Measurements from ENCODE around the gene EFNA4. TPM values are rescaled to one million over a fixed set of nuclear protein-coding genes. Genes with fewer than 3 reads are reported as not detected.

EFNA4 gene
- total and polyA plus RNA-seq, 2 of the 8 experiments (the other 6 are each of a cell fraction or from before 2014, with no cell fraction given), result 21.9 to 23.9 TPM

GRCh38 chr1:155026588-155026987 is 37.0 kb upstream of the EFNA4 start:
- WGBS, 2 experiments (ENCODE audit: extremely low coverage in 1 of 2, insufficient coverage in 1 of 2, insufficient read length in 1 of 2, insufficient replicate concordance in 2 of 2, low coverage in 1 of 2, low lambda C conversion rate in 2 of 2, missing lambda C conversion rate in 1 of 2), result 95% methylated on average over 6 of the region's 6 CpGs; no CpG with 5 or more reads in 1 of the 2 experiments
- Histone ChIP-seq H3K4me3 (ENCODE audit: extremely low read depth in 1 of 4, insufficient read depth in 2 of 4, low read depth in 3 of 4, low read length in 4 of 4) (no peak overlapping the region), H3K23ac (ENCODE audit: insufficient read length) (no peak overlapping the region), H3K36me3 (ENCODE audit: control insufficient read depth in 2 of 4, insufficient read depth in 4 of 4, low read length in 3 of 4) (no peaks in the 10 kb centered on the region), H2BK12ac (ENCODE audit: low read depth, low read length) (no peak overlapping the region), H4K91ac (replicated peaks; ENCODE audit: insufficient read length, low read length) (no peak overlapping the region), H3K79me2 (ENCODE audit: control insufficient read depth in 1 of 2, insufficient read depth in 2 of 2, low read length in 2 of 2) (no peaks in the 10 kb centered on the region), H3K56ac (replicated peaks; ENCODE audit: insufficient read length, low read depth, low read length) (no peak overlapping the region), H4K5ac (ENCODE audit: insufficient read length, low read depth, low read length) (no peak overlapping the region), H3K27ac (ENCODE audit: low read depth, low read length) (no peak overlapping the region), H3K23me2 (ENCODE audit: low read depth, low read length) (no peaks in the 10 kb centered on the region), H2AK5ac (ENCODE audit: low read depth, low read length) (no peak overlapping the region), H2BK120ac (replicated peaks; ENCODE audit: low read depth, low read length) (no peak overlapping the region), H3K4me2 (ENCODE audit: insufficient read depth in 1 of 2, low read depth in 2 of 2, low read length in 2 of 2) (no peak overlapping the region), H3K79me1 (ENCODE audit: low read depth, low read length) (no peaks in the 10 kb centered on the region), H2BK20ac (ENCODE audit: low read length) (no peak overlapping the region), H4K8ac (ENCODE audit: extremely low read depth, insufficient read depth, low read length) (no peak overlapping the region), H2BK5ac (ENCODE audit: low read depth, low read length) (no peak overlapping the region), H3K18ac (ENCODE audit: extremely low read depth, low read length) (no peak overlapping the region), H2AFZ (ENCODE audit: low read length) (no peak overlapping the region), H3K9ac (replicated peaks in 1 of 4; ENCODE audit: extremely low read depth in 1 of 4, low read depth in 3 of 4, low read length in 3 of 4) (no peak overlapping the region), H3K14ac (ENCODE audit: insufficient read length) (no peak overlapping the region), H4K20me1 (replicated peaks in 1 of 2; ENCODE audit: control insufficient read depth in 1 of 2, insufficient read depth in 2 of 2, low read length in 2 of 2) (no peaks in the 10 kb centered on the region), H3K4me1 (replicated peaks in 1 of 4; ENCODE audit: control insufficient read depth in 3 of 4, insufficient read depth in 4 of 4, low read length in 3 of 4) (peaks cover 0 to 5% (median 0%) of the 10 kb centered on the region in 4 experiments; a peak in 2 of 7 replicates), H3K9me3 (ENCODE audit: insufficient read depth in 2 of 2, low read depth in 1 of 2, low read length in 1 of 2) (no peaks in the 10 kb centered on the region), H2BK15ac (ENCODE audit: low read length) (no peak overlapping the region; the same call in 1 of the 2 replicates), H3K27me3 (replicated peaks in 1 of 4; ENCODE audit: control insufficient read depth in 3 of 4, extremely low read depth in 1 of 4, insufficient read depth in 3 of 4, low read length in 3 of 4) (peaks cover 0 to 3% (median 0%) of the 10 kb centered on the region in 4 experiments; a peak in 1 of 7 replicates), H3K4ac (replicated peaks; ENCODE audit: insufficient read length, low read depth, low read length) (no peak overlapping the region)
- CTCF ChIA-PET (ENCODE audit: partially characterized antibody), result interaction anchor here (1.0 to 2.5 kb wide), 3 partner anchors 9 to 35 kb away, joined by 3 to 11 read pairs (median 6); no protein-coding TSS in a partner anchor
- DNase-seq (ENCODE audit: low read depth in 1 of 2, low spot score in 2 of 2) (no peak), FAIRE-seq (no peak)
- POLR2A ChIA-PET (ENCODE audit: partially characterized antibody), result no interaction called here
- no peak for TF ChIP-seq CHD1 (IDR thresholded peaks at IDR 0.05; ENCODE audit: low read depth, low read length)
- no peak for TF ChIP-seq TAF1 (IDR thresholded peaks at IDR 0.05; ENCODE audit: low read depth, low read length)
- TF ChIP-seq KDM5A (IDR thresholded peaks at IDR 0.05; ENCODE audit: low read length), result no peak
- no peak for TF ChIP-seq E2F6 (IDR thresholded peaks at IDR 0.05)
- no peak for TF ChIP-seq RAD21 (IDR thresholded peaks at IDR 0.05 in 1 of 2, conservative IDR thresholded peaks at IDR 0.05 in 1 of 2; ENCODE audit: low read depth in 2 of 2, low read length in 2 of 2)
- TF ChIP-seq KDM1A (IDR thresholded peaks at IDR 0.05; ENCODE audit: borderline replicate concordance, low read length), result no peak
- TF ChIP-seq SRF (IDR thresholded peaks at IDR 0.05; ENCODE audit: low read depth, low read length), result no peak
- no peak for TF ChIP-seq JUN (IDR thresholded peaks at IDR 0.05; ENCODE audit: low read depth, low read length)
- TF ChIP-seq, protein P1, sequence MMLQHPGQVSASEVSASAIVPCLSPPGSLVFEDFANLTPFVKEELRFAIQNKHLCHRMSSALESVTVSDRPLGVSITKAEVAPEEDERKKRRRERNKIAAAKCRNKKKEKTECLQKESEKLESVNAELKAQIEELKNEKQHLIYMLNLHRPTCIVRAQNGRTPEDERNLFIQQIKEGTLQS (IDR thresholded peaks at IDR 0.05; ENCODE audit: insufficient read depth, low read depth, low read length), result no peak
- TF ChIP-seq ASH2L (IDR thresholded peaks at IDR 0.05; ENCODE audit: low read length), result no peak
- no peak for TF ChIP-seq ATF2 (IDR thresholded peaks at IDR 0.05; ENCODE audit: low read length)

Measured in H1 (cell line).